Common myeloid progenitor, CD34-positive (primary cell): ENCODE measurements around the gene PLXND1.
"Not testable (repeated sequence)": the region's sequence is repeated elsewhere in the genome, so short reads cannot be mapped to it uniquely, and the experiment has no call there.

Experiments
- CTCF ChIA-PET: fragments of 350-600 bp; sonication (Branson Sonifier 250); formaldehyde crosslinking; loops from one replicate; lab custom pipeline; 2021; ENCODE audit warnings: antibody characterized with exemption; lab: Charles Lee
- POLR2A ChIA-PET: fragments of 350-600 bp; sonication (Branson Sonifier 250); formaldehyde crosslinking; loops from one replicate; lab custom pipeline; 2021; ENCODE audit warnings: antibody characterized with exemption; lab: Charles Lee
- DNase-seq, 3 donors: peaks; one replicate each; pipeline versions ENCODE4 v3.0.0 to v3.0.0-alpha.2; 2013
- H3K27ac ChIP-seq, 2 experiments: 1 replicate in 1 of 2; 2 replicates in 1 of 2; pipeline ENCODE4 v1.7.0; 2013; ENCODE audit warnings: inconsistent platforms in 2 of 2, low read length in 2 of 2, mild to moderate bottlenecking in 2 of 2, low read depth in 1 of 2, moderate library complexity in 1 of 2; ENCODE audit not compliant: severe bottlenecking in 2 of 2, insufficient read depth in 1 of 2, poor library complexity in 1 of 2
- H3K27me3 ChIP-seq, 5 experiments: replicated peaks in 2 of 5; 1 replicate in 3 of 5; 2 replicates in 2 of 5; pipeline versions ENCODE4 v1.6.1 to v1.7.0; 2013; ENCODE audit warnings: low read length in 4 of 5, mild to moderate bottlenecking in 2 of 5, moderate library complexity in 2 of 5, inconsistent platforms in 1 of 5; ENCODE audit not compliant: insufficient read depth in 5 of 5, control insufficient read depth in 4 of 5
- H3K36me3 ChIP-seq, 4 experiments: 1 replicate in 2 of 4; 2 replicates in 2 of 4; pipeline versions ENCODE4 v1.6.1 to v1.7.0; 2013; ENCODE audit warnings: low read length in 3 of 4, control low read depth in 1 of 4, mild to moderate bottlenecking in 1 of 4; ENCODE audit not compliant: control insufficient read depth in 4 of 4, insufficient read depth in 4 of 4
- H3K4me1 ChIP-seq, 4 experiments: 1 replicate in 3 of 4; 2 replicates in 1 of 4; pipeline versions ENCODE4 v1.6.1 to v1.7.1; 2013; ENCODE audit warnings: low read length in 3 of 4, mild to moderate bottlenecking in 3 of 4, control low read depth in 1 of 4, inconsistent platforms in 1 of 4, moderate library complexity in 1 of 4; ENCODE audit not compliant: control insufficient read depth in 4 of 4, insufficient read depth in 4 of 4; ENCODE audit errors: control extremely low read depth in 1 of 4
- H3K4me3 ChIP-seq, 7 experiments: 1 replicate in 4 of 7; 2 replicates in 3 of 7; pipeline versions ENCODE4 v1.5.1 to v1.7.0; 2013; ENCODE audit warnings: mild to moderate bottlenecking in 7 of 7, low read length in 6 of 7, moderate library complexity in 6 of 7, inconsistent platforms in 2 of 7, low read depth in 2 of 7, control low read depth in 1 of 7; ENCODE audit not compliant: insufficient read depth in 4 of 7, control insufficient read depth in 1 of 7; ENCODE audit errors: extremely low read depth in 1 of 7
- H3K9me3 ChIP-seq, 5 experiments: 1 replicate in 4 of 5; 2 replicates in 1 of 5; pipeline versions ENCODE4 v1.6.1 to v1.7.1; 2013; ENCODE audit warnings: low read length in 4 of 5, mild to moderate bottlenecking in 2 of 5, inconsistent platforms in 1 of 5, low read depth in 1 of 5, moderate library complexity in 1 of 5; ENCODE audit not compliant: control insufficient read depth in 4 of 5, insufficient read depth in 2 of 5; ENCODE audit errors: control extremely low read depth in 1 of 5
- WGBS: methylation state at CpG from one replicate; pipeline ENCODE4 v1.1.5; 2013; ENCODE audit not compliant: insufficient coverage; 5-methylcytosine and 5-hydroxymethylcytosine counted together

Gene PLXND1

DNA sequence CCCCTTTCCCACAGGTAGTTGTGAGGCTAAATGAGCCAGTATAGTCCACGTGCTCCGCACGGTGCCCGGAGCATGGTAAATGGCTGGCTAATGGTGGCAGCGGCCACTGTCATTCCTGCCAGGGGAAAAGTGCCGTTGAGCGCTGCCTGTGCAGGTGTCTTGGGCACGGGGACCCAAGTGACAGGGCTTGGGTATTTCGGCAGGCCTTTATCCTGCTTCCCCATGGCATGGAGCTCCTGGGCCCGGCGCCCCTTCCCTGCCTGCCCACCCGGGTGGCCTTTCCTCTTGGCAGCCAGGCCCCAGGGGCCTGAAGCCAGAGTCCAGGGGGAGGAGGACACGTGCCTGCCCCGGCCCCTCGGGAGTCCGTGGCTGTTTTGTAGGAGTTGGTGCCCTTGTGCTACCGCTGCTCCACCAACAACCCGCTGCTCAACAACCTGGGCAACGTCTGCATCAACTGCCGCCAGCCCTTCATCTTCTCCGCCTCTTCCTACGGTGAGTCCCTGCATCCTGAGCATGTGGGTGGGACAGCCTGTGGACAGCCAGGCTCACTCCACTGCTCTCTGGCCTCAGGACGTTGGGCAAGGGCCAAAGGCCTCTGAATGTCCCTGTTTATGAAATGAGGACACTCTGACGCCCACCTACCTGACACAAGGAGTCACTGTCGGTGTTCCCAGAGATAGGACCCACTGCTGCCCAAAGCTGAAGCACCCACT lies 91.2 kb downstream of the PLXND1 start:
- DNase-seq, H3K27me3 ChIP-seq, CTCF ChIA-PET, H3K4me1 ChIP-seq, H3K9me3 ChIP-seq, H3K4me3 ChIP-seq, POLR2A ChIA-PET, H3K27ac ChIP-seq: not testable (repeated sequence)
- peaks cover 9 to 87% (median 33%) of the 10 kb centered on the region in 4 experiments for H3K36me3 ChIP-seq
- 98% methylated on average over 11 of the region's 25 CpGs for WGBS

- no peaks in the 10 kb centered on the region for H3K9me3 ChIP-seq
- ChIA-PET CTCF (no interaction called here), POLR2A (no interaction called here)
- no peak overlapping the region for H3K27ac ChIP-seq
- H3K27me3 ChIP-seq: no peaks in the 10 kb centered on the region
- no peaks in the 10 kb centered on the region for H3K4me1 ChIP-seq
- peaks cover 12 to 89% (median 30%) of the 10 kb centered on the region in 4 experiments for H3K36me3 ChIP-seq
- H3K4me3 ChIP-seq: no peak overlapping the region
- DNase-seq: no peak
- 100% methylated on average over 5 of the region's 6 CpGs for WGBS
These were observed 91.9 kb downstream of the PLXND1 start for GRCh38 chr3:129514563-129514962.

DNA sequence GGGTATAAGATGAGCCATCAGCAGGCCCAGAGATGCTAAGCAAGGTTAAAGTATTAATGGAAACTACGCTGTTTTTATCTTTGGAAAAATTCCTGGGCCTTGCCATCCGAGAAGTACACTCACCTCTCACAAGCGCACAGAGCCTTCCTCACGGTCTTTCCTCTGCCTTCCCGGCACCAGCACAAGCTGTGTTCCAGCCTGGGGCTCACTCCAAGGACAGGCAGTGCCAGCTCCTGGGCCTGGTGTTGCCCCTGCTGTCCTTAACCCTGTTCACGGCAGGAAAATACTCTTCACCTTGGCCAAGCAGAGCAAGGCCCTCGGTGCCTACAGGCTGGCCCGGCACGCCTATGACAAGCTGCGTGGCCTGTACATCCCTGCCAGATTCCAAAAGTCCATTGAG lies 92.4 kb downstream of the PLXND1 start:
- no peak overlapping the region for H3K4me3 ChIP-seq
- WGBS: 100% methylated on average over 10 of the region's 10 CpGs
- H3K36me3 ChIP-seq: peaks cover 13 to 85% (median 30%) of the 10 kb centered on the region in 4 experiments
- no peaks in the 10 kb centered on the region for H3K27me3 ChIP-seq
- H3K27ac ChIP-seq: no peak overlapping the region
- no peaks in the 10 kb centered on the region for H3K9me3 ChIP-seq
- ChIA-PET POLR2A (no interaction called here), CTCF (interaction anchor here (0.7 kb wide), 1 partner anchor 9 kb away, joined by 3 read pairs; no protein-coding TSS in a partner anchor)
- H3K4me1 ChIP-seq: no peaks in the 10 kb centered on the region
- no peak for DNase-seq

DNA sequence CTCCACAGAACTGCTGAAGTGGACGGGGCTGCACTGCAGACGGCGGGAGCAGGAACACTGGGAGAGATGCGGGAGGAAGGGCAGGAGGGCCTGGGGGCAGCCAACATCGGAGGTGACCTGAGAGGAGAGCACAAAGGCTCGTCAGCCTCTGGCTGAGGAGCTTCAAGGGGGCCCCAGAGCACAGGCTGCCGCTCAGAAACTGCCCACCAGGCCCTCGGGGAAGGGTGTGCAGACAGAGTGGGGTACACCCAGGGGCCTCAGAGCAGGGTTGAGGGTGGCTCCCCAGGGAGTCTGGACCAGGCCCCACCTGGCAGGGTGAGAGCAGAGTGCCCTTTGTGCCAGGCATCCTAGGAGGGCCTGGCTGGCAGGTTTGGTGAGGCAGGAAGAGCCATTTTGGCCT lies 92.8 kb downstream of the PLXND1 start:
- peaks cover 13 to 81% (median 28%) of the 10 kb centered on the region in 4 experiments for H3K36me3 ChIP-seq
- H3K27me3 ChIP-seq: no peaks in the 10 kb centered on the region
- POLR2A ChIA-PET: no interaction called here
- H3K27ac ChIP-seq: no peak overlapping the region
- no peak for DNase-seq
- CTCF ChIA-PET: interaction anchor here (0.7 kb wide), 1 partner anchor 10 kb away, joined by 3 read pairs; no protein-coding TSS in a partner anchor
- H3K9me3 ChIP-seq: no peaks in the 10 kb centered on the region
- 95% methylated on average over 7 of the region's 8 CpGs for whole genome bisulfite sequencing
- H3K4me1 ChIP-seq: no peaks in the 10 kb centered on the region
- no peak overlapping the region for H3K4me3 ChIP-seq

DNA sequence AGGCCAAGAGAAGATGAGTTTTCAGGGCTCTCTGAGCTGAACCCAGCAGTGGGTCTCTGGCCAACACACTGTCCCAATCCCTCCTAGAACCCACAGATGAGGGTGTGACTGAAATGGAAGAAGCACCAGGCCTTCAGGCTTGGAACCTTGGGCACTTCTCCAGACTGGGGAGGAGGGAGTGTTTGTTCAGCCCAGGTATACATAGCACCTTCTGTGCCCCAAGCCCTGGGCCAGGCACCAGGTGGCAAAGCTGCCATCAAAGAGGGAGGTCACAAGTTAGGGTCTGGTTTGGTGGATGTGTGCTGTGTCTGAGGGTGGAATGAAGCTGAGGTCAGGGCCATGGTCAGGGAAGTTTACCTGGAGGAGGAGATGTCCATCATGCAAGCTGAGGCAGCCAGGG lies 93.9 kb downstream of the PLXND1 start:
- H3K4me1 ChIP-seq: no peaks in the 10 kb centered on the region
- H3K27ac ChIP-seq: no peak overlapping the region
- H3K27me3 ChIP-seq: no peaks in the 10 kb centered on the region
- ChIA-PET POLR2A (no interaction called here), CTCF (interaction anchor here (0.6 kb wide), 1 partner anchor 22 kb away, joined by 3 read pairs; no protein-coding TSS in a partner anchor)
- no peaks in the 10 kb centered on the region for H3K9me3 ChIP-seq
- H3K36me3 ChIP-seq: peaks cover 10 to 78% (median 29%) of the 10 kb centered on the region in 4 experiments
- no peak overlapping the region for H3K4me3 ChIP-seq
- DNase-seq: no peak

- H3K36me3 ChIP-seq: peaks cover 15 to 83% (median 37%) of the 10 kb centered on the region in 4 experiments
- no peak overlapping the region for H3K4me3 ChIP-seq
- no peaks in the 10 kb centered on the region for H3K4me1 ChIP-seq
- H3K9me3 ChIP-seq: no peaks in the 10 kb centered on the region
- CTCF ChIA-PET: interaction anchor here (1.2 kb wide), 1 partner anchor 14 kb away, joined by 5 read pairs; no protein-coding TSS in a partner anchor
- POLR2A ChIA-PET: no interaction called here
- H3K27ac ChIP-seq: no peak overlapping the region
- 95% methylated on average over 9 of the region's 9 CpGs for WGBS
- DNase-seq: no peak
- H3K27me3 ChIP-seq: no peaks in the 10 kb centered on the region
These were observed 99.2 kb downstream of the PLXND1 start for GRCh38 chr3:129507181-129507831.

- H3K4me1 ChIP-seq: no peaks in the 10 kb centered on the region
- no peaks in the 10 kb centered on the region for H3K27me3 ChIP-seq
- no peak overlapping the region for H3K4me3 ChIP-seq
- WGBS: 95% methylated on average over 8 of the region's 9 CpGs
- no peaks in the 10 kb centered on the region for H3K9me3 ChIP-seq
- DNase-seq: no peak
- H3K36me3 ChIP-seq: peaks cover 13 to 81% (median 39%) of the 10 kb centered on the region in 4 experiments
- H3K27ac ChIP-seq: no peak overlapping the region
- CTCF ChIA-PET: interaction anchor here (1.2 kb wide), 1 partner anchor 13 kb away, joined by 5 read pairs; no protein-coding TSS in a partner anchor
- POLR2A ChIA-PET: no interaction called here
These were observed 100.2 kb downstream of the PLXND1 start for GRCh38 chr3:129506231-129506742.
